ENCODE measurements around the gene PAIP2B.
"Not testable (repeated sequence)": the region's sequence is repeated elsewhere in the genome, so short reads cannot be mapped to it uniquely, and the experiment has no call there.

Gene PAIP2B

GRCh38 chr2:71226965-71227560 lies at the start of gene PAIP2B:
PAIP2B (minus strand) TSS chr2:71227103; CDS start chr2:71202589, 24,514 bp downstream.
- peak; percentile 100 for FAIRE-seq

GRCh38 chr2:71275939-71276310 lies 49.0 kb upstream of the PAIP2B start:
- FAIRE-seq, result no peak

- FAIRE-seq, result no peak
Measured at GRCh38 chr2:71269511-71270090, 42.7 kb upstream of the PAIP2B start.

- no peak for FAIRE-seq
Measured at GRCh38 chr2:71263386-71263785, 36.5 kb upstream of the PAIP2B start.

GRCh38 chr2:71261534-71261933 lies 34.6 kb upstream of the PAIP2B start:
- no peak for FAIRE-seq

- no peak for FAIRE-seq
Measured at GRCh38 chr2:71256421-71256820, 29.5 kb upstream of the PAIP2B start.

- FAIRE-seq, result no peak
Measured at GRCh38 chr2:71254776-71255175, 27.9 kb upstream of the PAIP2B start.

GRCh38 chr2:71254078-71254477 lies 27.2 kb upstream of the PAIP2B start:
- no peak for FAIRE-seq

- no peak for FAIRE-seq
Measured at GRCh38 chr2:71253476-71253875, 26.6 kb upstream of the PAIP2B start.

GRCh38 chr2:71252862-71253261 lies 26.0 kb upstream of the PAIP2B start:
- no peak for FAIRE-seq

- FAIRE-seq, result no peak
Measured at GRCh38 chr2:71250935-71251334, 24.0 kb upstream of the PAIP2B start.

- no peak for FAIRE-seq
Measured at GRCh38 chr2:71244302-71244660, 17.4 kb upstream of the PAIP2B start.

GRCh38 chr2:71243634-71244301 lies 16.9 kb upstream of the PAIP2B start:
- no peak for FAIRE-seq

- FAIRE-seq, result no peak
Measured at GRCh38 chr2:71240794-71241193, 13.9 kb upstream of the PAIP2B start.

GRCh38 chr2:71238089-71238488 lies 11.2 kb upstream of the PAIP2B start:
- no peak for FAIRE-seq

GRCh38 chr2:71235930-71236587 lies 9.2 kb upstream of the PAIP2B start:
- FAIRE-seq, result no peak

GRCh38 chr2:71233072-71233471 lies 6.2 kb upstream of the PAIP2B start:
- not testable (repeated sequence) for FAIRE-seq

GRCh38 chr2:71226096-71226964 lies 573 bp downstream of the PAIP2B start:
- no peak for FAIRE-seq

GRCh38 chr2:71224935-71225334 lies 2.0 kb downstream of the PAIP2B start:
- FAIRE-seq, result no peak

- no peak for FAIRE-seq
Measured at GRCh38 chr2:71224457-71224856, 2.4 kb downstream of the PAIP2B start.

GRCh38 chr2:71223767-71224333 lies 3.1 kb downstream of the PAIP2B start:
- no peak for FAIRE-seq

- FAIRE-seq, result no peak
Measured at GRCh38 chr2:71220743-71221142, 6.2 kb downstream of the PAIP2B start.

GRCh38 chr2:71216501-71216900 lies 10.4 kb downstream of the PAIP2B start:
- FAIRE-seq, result no peak
